Activated CD4-positive, CD25-positive, alpha-beta regulatory T cell treated with anti-CD3 and anti-CD28 coated beads, Interleukin-2, amount 50 U/mL, for 16 hours (primary cell): ENCODE results near the gene B4GAT1.

Experiments
- DNase-seq: peaks from one replicate; pipeline ENCODE4 v3.0.0-alpha.2; 2020; ENCODE audit warnings: low read depth, low spot score

B4GAT1 gene

DNA sequence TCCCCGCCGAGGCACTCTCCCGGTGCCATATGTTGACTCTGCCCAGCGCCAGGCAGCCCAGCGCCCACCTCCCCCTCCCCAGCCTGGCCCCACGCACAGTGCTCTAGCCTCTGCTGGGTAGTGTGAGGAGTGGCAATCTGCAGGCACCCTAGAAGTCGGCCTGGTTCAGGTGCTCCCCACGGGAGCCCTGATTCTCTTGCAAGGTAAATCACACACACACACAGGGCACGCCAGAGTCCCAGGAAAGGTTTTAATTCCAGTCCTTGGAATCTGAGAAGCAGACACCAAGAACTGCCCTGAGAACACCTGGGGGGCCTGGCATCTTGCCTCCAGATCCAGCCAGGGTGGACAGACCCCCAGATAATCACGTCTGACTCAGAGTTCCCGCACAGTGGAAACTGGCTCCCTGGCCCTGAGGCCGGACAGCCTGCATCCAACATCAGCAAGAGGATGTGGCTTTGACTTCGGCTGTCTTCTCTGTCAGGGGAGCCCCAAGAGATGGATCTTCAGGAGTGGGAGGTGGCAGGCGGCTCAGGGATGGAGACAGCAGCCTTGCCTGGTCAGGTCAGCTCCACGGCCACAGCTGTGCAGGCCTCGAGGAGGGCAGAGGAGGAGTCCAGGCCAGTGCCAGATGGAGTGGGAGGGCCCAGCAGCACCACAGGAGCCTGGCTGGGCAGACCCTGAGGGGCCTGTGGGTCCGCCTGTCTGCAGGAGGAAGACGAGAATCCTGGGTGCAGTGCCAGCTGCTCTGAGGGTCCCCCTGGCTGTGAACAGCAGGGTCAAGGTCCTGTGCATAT, 10.1 kb downstream of the B4GAT1 start:
- DNase-seq = no peak

DNA sequence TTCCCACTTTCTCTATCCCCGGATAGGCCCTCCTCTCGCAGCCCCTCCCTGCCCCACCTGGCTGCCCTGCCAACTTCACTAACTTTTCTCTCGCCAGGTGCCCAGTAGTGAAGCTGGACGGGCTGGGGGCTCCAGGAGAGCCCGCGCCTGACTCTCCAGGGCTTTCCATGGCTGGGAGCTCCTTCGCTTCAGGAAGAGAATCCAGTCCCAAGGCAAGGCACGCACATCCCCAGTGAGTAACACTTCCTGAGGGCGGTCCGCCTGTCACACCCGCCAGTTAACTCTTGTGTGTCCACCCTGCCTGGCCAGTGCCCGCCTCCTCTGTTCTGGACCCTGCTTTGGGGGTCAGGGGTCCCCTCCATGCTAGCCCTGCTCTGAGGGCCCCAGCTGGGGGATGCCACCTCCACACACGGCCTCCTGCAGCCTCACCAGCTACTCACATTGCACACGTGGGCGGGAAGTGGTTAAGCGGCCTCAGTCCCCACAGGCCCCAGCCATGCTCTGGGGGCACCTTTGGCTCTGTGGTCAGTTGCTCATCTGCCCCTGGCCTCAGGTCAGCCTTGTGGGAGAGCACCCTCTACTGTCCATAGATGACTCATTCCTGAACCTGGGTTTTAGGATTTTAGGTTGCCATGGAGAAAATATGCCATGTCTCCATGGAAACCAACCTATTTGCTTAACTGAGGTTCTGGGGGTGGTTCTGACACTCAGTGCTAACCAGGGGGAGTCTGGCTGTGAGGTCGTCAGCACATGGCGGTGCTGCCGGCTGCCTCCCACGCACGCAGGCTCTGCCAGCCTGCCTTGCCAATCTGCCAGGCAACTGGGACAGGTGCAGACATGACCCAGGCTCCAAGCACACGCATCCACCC, 11.0 kb downstream of the B4GAT1 start, which contains the start of gene RIN1:
Gene RIN1, minus strand, starts transcription at position 201 of the 869 bp plus-strand sequence. Its CDS starts 32 bp downstream, at position 169.
- no peak for DNase-seq

DNA sequence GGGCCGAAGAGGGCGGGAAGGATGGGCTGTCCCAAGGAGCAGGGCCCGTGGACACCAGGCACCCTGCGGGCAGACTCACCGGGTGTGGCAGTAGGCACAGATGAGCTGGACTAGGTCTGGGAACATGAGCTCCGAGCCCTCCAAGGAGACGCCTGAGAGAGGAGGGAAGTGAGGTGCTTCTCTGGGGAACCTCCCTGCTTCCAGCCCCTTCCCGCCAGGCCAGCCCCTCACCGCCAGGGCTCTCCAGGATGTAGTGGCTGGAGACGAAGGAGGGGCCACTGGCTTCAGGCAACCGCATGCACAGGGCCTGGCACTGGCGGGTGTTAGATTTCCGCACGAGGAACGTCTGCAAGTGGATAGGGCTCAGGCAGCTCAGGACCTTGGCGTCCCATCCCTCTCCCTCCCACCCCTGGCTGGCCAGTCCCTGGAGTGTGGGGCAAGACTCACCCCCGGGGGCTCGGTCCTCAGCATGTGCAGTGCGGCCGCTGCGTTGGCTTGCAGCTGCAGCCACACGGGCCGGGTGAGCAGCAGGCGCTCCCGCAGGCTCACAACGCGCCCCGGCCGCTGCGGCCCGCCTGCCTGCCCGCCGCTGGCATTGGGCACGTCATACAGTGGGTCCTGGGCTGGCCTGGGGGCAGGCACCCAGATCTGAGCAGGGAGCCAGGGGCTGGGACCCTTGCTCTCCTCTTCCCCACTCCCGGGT, 11.7 kb downstream of the B4GAT1 start:
- no peak for DNase-seq

DNA sequence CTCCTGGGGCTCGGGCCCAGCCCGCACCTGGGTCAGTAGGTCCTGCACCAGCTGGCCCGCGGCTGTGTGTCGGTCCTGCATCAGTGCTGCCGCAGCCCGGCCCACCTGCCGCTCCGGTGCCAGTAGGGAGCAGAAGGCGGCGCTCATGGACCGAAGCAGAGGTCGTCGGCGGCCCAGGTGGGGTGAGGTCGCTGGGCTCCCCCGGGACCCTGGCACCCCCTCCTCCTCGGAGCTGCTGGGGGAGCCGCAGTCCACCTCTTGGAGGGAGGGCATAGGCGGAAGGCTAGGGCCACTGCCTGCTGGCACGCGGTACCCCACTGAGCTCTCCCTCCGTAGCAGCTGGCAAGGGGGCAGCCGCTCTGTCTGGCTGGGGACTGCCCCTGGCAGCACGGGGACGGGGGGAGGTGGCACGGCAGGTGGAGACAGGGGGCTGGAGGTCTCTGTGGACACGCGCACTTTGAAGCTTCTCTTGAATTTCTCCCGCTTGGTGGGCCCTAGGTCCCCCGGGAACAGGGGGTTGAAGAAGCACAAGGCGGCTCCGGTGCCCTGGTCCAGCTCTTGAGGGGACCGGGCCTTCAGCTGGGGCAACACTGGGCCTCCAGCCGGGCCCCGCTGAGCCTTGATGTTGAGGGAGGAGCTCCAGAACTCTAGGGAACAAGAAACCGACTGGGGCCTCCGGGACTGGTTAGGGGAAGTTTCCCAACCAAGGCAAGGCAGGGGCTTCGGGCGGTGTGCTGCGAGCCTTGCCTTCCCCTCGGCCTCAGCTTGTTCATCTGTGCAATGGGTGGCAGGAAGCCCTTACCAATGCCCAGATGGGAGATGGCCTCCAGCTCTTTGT, 12.6 kb downstream of the B4GAT1 start:
- DNase-seq = no peak

DNA sequence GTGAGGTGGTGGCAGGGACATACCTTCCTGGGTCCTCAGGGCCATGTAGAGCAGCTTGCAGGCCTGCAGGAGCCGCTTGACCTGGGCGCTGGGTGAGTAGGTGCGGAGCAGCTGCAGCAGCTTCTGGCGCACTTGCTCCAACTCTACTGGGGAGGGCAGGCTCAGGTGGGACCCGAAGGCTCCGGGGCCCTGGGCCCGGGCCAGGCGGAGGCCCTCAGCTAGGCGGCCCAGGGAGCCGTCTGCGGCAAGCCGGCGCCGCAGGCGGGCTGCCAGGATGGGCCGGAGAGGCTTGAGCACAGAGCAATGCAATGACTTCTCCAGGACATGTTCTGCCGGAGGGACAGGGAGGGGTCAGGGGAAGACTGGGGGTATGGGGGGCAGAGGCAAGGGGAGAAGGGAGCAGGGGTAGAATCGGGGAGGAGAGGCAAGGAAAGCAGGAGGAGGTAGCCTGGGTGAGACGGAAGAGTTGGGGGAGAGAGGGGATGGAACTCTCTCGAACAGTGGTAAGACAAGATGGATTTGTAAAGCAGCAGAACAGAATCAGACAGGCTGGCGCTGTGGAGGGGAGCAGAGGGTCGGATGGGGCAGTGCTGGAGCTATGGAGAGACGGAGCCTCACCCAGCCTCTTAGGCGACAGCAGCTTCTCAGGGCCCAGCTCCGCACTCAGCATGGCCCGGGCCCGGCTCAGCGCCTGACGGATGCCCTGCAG, 13.4 kb downstream of the B4GAT1 start:
- DNase-seq = no peak

DNA sequence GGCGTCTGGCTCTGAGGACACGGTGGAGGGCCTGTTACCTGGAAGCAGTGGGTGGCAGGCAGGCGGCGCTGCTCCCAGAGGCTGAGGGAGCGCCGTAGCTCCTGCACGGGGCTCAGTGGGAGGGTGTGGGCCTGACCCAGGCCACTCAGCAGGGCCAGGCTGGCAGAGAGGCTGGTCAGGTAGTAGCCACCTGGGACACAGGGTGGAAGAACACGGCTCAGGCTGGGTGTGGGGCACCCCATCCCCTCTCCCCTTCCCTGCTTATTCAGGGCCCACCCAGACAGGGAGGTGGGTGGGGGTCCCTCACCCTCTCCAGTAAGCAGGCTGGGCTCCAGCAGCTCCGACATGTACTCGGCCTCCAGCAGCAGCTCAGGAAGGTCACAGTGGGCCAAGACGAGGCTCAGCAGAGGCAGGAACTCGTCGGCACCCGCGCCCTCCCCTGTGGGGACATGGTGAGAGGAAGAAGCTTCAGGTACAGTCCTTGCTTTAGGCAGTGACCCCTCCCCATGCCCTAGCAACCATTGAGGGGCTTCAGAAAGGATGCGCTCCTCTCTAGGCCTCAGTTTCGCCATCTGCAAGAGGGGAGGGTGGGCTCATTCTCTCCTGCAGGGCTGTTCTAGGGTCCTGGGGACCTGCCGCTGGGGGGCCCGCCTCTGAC, 14.1 kb downstream of the B4GAT1 start:
- DNase-seq = no peak

DNA sequence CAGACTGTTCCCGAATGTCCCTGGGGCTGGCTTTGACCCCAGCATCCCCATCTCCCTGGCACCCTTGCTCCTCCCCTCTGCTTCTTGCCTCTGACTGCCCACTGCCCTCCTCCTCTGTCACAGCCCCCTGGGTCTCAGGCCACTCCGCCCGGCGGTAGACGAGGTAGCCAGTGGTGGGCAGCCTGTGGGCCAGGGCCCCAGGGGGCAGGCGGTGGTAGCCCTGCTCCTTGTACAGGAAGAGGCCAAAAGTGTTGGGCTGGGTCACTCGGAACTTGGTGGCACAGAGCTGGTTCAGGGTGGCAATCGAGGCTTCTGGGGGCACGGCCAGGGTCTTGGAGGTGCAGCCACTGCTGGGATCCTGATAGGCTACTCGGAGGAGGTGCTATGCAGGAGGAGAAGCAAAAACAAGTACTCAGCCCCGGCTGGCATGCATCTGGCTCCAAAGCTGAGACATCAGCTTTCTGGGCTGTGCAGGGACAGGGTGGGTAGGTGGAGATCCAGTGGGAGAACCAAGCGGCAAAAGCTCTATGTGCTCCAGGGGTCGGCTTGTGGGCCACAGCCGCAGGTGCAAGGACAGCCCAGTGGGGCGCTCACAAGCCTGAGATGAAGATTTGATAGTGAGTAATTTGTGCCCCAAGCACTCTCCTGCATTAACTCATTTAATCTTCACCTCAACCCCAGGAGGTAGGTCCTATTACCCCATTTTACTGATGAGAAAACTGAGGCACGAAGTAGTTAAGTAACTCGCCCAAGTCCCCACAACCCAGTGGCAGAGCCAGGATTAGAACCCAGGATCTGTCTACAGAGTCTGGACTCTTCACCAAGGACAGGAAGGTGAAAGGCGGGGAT, 14.8 kb downstream of the B4GAT1 start:
- no peak for DNase-seq

DNA sequence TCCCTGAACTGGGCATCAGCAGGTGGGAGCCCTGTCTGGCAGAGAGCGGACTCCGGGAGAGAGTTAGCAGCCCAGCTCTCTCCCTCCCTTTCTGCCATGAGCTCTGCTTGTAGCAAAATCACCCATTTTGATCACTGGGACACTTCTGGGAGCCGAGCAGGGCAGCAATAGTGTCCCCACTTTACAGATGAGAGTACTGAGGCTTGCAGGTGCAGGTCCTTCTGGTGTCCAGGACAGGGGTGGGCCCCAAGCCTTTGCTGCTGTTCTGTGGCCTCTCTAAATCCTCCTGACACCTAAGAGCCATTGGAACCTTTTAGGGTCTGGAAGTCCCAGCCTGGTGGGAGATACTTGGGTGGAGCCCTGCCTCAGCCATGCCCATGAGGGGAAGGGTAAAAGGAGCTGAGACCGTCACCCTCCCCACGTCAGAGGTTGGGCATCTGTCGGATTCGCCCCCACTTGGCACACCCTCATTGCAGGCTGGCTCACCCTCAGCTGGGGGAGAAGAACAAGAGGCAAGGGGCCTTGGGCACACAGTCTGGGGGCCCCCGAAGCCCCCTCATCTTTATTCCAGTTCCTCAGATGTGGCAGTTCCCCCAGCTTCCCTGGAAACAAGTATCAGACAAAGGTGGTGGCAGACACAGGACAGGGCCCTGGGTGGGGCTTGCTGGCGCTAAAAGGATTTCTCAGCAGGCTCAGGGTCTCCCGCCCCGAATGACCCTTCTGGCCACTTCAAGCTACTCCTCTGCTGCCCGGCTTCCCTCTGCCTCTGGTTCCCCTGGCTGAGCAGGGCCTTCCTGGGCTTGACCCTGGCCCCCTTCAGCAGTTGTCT, 15.7 kb downstream of the B4GAT1 start:
- no peak for DNase-seq

DNA sequence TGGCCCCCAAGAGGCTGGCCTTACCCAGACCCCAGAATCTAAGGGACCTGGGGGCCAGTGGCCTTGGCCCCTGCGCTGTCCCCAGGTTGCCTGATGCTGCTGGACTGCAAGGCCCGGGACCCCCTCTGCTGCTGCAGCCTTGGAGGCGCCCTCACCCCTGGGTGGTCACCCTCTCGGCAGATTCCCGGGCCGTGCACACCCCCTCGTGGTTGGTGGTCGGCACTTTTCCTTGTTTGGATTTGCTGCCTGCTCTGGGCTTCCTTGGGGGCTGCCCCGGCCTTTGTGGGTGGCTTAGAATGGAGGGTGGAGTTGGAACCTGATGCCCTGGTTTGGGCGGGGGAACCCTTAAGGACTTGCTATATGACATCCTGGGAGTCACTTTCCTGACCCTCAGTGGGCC, 16.5 kb downstream of the B4GAT1 start:
- no peak for DNase-seq

DNA sequence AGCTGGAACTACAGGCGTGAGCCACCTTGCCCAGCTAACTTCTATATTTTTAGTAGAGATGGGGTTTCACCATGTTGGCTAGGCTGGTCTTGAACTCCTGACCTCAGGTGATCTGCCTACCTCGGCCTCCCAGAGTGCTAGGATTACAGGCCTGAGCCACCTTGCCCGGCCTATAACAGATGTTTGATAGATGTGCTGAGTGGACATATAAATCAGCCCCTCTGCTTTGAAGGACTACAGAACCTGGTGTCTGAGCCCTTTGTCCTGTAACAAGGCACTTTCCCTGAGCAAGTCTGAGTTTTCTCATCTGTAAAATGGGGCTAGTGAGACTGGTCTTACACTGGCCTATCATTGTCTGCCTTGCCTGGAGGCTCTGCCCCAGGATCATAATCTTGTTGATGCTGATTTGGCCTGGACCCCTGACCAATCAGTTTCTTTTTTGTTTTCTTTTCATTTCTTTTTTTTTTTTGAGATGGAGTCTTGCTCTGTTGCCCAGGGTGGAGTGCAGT, 18.2 kb downstream of the B4GAT1 start:
- DNase-seq = no peak

DNA sequence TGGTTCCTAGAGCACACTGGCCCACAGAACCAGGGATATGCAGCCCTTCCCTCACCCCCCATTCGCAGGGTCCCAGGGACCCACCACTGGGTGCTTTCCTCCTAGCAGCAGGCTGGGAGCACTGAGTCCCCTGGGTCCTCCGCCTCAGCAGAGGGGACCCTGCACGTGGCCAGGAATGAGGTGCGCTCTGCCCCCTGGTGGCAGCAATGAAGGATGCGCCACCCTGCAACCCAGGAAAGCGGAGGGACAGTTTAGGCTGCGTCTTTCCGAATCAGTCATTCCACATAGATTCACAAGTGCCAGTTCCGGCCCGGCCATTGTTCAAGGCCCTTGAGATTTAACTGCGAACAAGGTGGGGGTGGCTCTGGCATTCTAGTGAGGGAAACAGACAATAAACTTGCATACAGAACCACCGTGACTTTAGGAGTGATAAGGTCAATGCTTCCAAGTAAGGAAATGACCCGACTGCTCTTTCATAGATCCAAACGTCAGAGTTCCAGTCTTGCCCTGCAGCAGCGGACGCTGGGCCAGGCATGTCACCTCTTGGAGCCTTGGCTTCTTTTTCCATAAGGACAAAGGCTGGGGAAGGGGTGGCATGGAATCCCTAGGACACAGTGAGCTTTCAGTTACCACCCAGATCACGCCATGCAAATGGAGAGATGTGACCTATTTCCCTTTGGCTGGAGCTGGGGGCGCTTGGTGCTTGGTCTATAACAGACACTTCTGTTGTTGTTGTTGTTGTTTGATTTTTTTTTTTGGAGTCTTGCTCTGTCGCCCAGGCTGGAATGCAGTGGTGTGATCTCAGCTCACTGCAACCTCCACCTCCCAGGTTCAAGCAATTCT, 18.9 kb downstream of the B4GAT1 start:
- peak; percentile 62 for DNase-seq

DNA sequence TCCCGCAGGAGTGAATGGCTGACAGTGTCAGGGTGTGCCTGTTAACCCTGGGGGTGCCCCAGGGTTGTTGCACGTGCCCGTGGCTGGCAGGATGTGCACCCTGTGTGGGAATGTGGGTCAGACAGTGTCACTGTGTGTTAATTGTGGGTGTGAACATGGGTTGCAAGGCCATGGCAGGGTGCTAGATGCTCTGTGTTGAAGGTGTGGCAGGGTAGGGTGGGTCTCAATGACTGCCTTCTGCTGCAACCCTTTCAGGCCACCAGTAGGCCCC, 19.5 kb downstream of the B4GAT1 start:
- DNase-seq = no peak

DNA sequence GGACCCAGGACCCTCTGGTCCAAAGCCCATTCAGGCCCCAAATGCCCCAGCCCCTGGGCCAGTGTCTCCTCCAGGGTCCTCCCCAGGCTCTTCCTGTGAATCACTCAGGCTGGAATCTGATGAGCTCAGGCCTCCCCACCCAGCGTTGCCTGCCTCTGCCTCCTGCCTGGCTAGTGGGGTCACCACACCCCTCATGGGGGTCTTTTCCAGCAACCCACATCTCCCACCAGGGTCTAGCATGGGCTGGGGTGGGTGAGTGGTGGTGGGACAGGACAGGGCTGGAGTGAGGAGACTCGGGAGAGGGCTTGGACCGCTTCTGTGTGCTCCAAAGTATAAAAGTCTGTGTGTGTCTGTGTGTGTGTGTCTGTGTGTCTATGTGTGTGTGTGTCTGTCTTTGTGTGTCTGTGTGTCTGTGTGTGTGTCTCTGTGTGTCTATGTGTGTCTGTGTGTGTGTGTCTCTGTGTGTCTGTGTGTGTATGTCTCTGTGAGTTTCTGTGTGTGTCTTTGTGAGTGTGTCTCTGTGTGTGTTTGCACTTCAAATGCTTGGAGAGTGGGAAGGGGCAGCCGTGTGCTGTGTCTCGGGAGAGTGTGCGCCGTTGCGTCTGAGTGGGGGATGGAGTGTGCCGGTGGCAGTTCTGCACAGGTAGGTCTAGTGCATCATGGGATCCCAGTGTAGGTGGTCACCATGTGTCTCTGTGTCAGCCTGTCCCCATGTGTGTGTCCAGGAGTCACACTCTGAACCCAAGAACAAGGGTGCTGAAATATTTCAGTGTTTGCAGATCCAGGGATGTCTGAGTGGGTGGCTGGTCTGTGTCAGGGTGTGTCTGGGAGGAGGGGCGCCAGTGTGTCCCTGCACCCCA, 20.0 kb downstream of the B4GAT1 start:
- no peak for DNase-seq

DNA sequence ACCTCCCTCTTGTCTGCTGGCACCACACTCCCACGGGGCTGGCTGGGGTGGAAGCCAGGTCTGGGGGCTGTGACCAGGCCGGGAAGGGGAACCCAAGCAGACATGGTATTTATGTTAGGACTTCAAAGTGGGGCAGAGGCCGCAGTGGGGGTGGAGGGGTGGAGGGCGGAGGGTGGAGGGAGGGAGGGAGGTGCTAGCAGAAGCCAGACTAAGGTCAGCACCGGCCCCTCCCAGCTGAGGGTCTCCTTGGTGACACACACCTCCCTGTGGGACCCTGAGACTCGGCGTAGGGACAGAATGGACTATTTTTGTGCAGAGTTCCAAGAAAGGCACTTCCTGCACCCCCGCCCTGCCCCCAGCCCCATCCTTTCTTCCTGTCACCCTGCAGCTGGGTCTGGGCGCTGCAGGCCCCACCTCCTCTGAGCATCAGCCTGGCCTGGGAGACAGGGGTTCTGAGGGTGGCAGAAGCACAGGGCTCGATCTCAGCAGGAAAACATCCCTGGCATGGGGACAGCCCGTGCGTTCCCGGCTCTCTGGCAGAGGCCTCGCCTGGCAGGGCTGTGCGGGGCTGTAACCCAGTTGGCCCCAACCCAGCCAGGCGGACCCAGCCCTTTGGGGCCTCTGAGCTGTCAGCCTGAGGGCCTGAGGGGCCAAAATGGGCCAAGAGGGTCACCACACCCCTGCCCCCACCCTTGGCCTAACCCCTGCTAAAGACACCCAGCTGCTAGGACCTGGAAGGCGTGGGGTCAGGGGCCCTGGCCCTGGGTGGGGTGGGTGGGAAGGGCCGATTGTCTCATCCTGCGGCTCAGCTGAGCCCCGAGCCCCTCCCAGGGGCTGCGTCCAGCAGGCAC, 20.9 kb downstream of the B4GAT1 start:
- DNase-seq = no peak

DNA sequence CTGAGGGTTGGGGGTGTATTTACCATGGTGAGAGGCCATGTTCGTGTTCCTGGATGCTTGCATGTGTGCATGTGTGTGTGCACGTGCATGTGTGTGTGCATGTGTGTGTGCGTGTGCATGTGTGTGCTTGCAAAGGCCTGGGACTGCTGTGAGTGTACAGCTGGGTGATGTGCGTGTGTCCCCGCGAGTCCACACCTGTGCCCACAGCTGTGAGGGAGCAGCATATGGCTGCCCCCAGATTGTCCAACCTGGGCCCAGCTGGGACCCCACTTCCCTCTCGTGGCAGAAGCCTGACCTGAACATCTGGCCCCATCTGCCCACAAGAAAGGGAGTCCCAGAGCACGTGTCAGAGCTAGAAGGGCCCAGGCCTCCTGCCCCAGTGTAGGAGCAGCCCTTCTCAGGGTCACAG, 22.2 kb downstream of the B4GAT1 start:
- no peak for DNase-seq
